DOHH2 (cell line): ENCODE results near the gene MST1.

Experiments
- EZH2phosphoT487 ChIP-seq: fragments of 200-600 bp; sonication (generic); IDR thresholded peaks from 2 replicates; pipeline ENCODE4 v1.6.1; 2017; ENCODE audit warnings: borderline replicate concordance, mild to moderate bottlenecking, antibody characterized with exemption, low read length, moderate library complexity, mixed read lengths
- TF ChIP-seq, protein P1 (sequence below): fragments of 200-600 bp; sonication (generic); IDR thresholded peaks from one replicate; pipeline ENCODE4 v1.5.1; 2014; ENCODE audit warnings: antibody characterized with exemption, mild to moderate bottlenecking, low read depth, low read length; ENCODE audit not compliant: poor library complexity, severe bottlenecking

DNA sequence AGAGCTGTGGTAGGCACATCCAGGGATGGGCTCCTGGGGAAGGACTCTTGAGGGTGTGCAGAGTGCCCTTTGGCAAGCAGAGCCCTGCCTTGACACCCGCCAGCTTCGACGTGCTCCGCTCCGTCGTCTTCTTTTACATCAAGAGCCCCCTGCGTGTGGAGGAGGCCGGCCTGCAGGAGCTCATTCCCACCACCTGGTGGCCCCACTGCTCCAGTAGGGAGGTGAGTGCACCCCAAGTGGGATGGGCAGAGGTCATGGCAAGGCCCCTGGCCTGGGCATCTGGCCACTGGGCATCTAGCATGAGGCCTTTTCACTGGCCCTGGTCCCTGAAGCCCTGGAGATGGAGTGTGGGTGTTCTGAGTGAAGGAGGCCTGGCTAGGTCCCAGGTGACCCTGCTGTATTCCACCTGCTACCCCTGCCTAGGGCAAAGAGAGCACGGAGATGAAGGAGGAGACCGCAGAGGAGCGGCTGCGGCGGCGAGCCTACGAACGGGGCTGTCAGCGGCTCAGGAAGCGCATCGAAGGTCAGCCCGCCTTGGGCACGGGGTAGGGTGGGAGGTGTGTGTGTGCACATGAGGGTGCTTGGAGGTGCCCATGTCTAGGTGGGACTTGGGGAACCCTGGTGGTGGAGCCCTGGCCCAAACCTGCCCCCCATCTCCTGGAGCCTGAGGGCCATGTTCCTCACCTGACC lies 12.3 kb upstream of the MST1 start:
- TF ChIP-seq, protein P1, sequence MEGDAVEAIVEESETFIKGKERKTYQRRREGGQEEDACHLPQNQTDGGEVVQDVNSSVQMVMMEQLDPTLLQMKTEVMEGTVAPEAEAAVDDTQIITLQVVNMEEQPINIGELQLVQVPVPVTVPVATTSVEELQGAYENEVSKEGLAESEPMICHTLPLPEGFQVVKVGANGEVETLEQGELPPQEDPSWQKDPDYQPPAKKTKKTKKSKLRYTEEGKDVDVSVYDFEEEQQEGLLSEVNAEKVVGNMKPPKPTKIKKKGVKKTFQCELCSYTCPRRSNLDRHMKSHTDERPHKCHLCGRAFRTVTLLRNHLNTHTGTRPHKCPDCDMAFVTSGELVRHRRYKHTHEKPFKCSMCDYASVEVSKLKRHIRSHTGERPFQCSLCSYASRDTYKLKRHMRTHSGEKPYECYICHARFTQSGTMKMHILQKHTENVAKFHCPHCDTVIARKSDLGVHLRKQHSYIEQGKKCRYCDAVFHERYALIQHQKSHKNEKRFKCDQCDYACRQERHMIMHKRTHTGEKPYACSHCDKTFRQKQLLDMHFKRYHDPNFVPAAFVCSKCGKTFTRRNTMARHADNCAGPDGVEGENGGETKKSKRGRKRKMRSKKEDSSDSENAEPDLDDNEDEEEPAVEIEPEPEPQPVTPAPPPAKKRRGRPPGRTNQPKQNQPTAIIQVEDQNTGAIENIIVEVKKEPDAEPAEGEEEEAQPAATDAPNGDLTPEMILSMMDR = peak; percentile 52
- no peak for TF ChIP-seq EZH2phosphoT487
